Thoracic aorta (tissue), 2 donors: Measurements from ENCODE around the gene KRTAP1-4. TPM values are rescaled to one million over a fixed set of nuclear protein-coding genes. Genes with fewer than 3 reads are reported as not detected.
"Not testable (repeated sequence)": the region's sequence is repeated elsewhere in the genome, so short reads cannot be mapped to it uniquely, and the experiment has no call there.

Experiments used
- ATAC-seq: fragments of 150-250 bp; one replicate; pipeline ENCODE4 v1.8.0; 2017; ENCODE audit warnings: low read depth; ENCODE audit not compliant: insufficient number of reproducible peaks, low FRiP score
- DNase-seq: peaks from one replicate; pipeline ENCODE4 v3.0.0-alpha.2; 2020; ENCODE audit warnings: low spot score
- H3K27ac ChIP-seq, 2 donors: fragments of 200-600 bp; sonication (generic); 1 replicate in 1 of 2; 2 replicates in 1 of 2; pipeline ENCODE4 v1.5.1; 2016; ENCODE audit warnings: mild to moderate bottlenecking in 2 of 2, moderate library complexity in 2 of 2
- H3K27me3 ChIP-seq: fragments of 200-600 bp; sonication (generic); replicated peaks from 2 replicates; pipeline ENCODE4 v1.6.0; 2016; ENCODE audit warnings: mild to moderate bottlenecking; ENCODE audit not compliant: insufficient read depth
- H3K36me3 ChIP-seq: fragments of 200-600 bp; sonication (generic); one replicate; pipeline ENCODE4 v1.5.1; 2016
- H3K4me1 ChIP-seq, 2 donors: fragments of 200-600 bp; sonication (generic); 1 replicate in 1 of 2; 2 replicates in 1 of 2; pipeline versions ENCODE4 v1.5.1 to v1.6.0; 2016; ENCODE audit warnings: low read depth in 2 of 2, mild to moderate bottlenecking in 1 of 2; ENCODE audit not compliant: control insufficient read depth in 1 of 2
- H3K4me3 ChIP-seq: fragments of 200-600 bp; sonication (generic); 2 replicates; pipeline ENCODE4 v1.5.1; 2016; ENCODE audit warnings: mild to moderate bottlenecking
- H3K9me3 ChIP-seq: fragments of 200-600 bp; sonication (generic); 2 replicates; pipeline ENCODE4 v1.5.1; 2016
- CTCF ChIP-seq: fragments of 200-600 bp; sonication (generic); IDR thresholded peaks from one replicate; pipeline ENCODE4 v1.5.1; 2019; ENCODE audit warnings: antibody characterized with exemption
- total RNA-seq, 2 donors: library from RNA; depleted of rRNA; stranded (reverse); fragments of >200 nt; gene quantifications; one replicate each; pipeline versions ENCODE4 v1.1.0 to v1.2.3, GENCODE V29; 2016

KRTAP1-4 gene
- total RNA-seq, 2 donors from 2014 or later = not detected

DNA sequence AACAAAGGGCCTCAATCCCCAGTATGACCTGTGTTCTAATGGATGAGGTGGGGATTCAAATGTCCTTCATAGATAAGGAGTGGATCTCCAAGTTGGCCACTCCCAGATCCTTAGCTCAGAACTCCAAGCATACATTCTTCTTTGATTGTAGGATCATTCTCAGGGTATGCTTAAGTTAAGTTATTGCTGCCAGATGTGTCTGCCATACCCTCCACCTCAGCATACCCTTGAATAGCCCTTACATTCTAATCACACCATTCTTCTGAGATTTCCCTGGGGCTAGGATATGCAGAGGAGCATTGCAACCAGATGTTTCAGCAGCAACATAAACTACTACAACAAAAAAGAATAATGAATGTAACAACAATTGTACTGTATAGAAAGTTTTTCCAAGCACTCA, 37.3 kb upstream of the KRTAP1-4 start:
- Histone ChIP-seq H3K4me3 (no peak overlapping the region), H3K4me1 (peaks cover 9% of the 10 kb centered on the region in 2 donors), H3K27me3 (no peaks in the 10 kb centered on the region), H3K9me3 (no peaks in the 10 kb centered on the region), H3K27ac (no peak overlapping the region), H3K36me3 (no peaks in the 10 kb centered on the region)
- DNase-seq (no peak), ATAC-seq (no peak)
- no peak for TF ChIP-seq CTCF

DNA sequence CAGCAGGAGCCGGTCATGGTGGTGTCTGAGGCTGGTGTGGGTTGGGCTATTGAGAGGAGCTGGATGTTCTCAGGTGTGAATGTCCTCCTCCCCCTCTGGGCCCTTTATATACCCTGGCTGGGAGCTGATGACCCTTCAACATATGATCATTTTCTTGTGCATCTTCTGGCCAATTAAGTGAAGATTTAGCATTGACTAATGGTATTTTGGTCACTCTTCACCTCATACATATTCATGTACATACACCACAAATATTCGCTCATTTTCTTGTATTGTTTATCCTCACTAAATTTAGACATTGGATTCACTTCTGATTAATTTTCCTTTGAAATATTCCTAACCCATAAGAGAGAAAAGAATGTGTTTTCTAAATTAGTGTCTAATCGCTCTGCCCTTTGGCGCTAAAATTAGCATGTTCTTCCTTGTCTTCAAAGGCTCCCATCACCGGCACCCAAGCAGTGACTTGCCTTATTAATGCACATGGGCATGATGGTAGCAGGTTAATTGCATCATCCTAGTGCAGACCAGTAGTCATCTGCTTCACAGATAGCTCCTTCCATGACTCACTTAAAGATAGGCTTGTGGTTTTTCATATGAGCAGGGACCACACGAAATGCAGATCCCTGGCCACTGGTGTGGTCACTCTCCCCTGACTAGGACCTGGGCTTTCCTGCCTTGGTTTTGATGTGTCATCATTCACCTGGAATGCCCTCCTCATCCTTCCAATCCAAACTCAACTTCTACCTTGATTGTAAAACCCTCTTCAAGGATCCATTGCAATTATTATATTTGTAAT, 36.0 kb upstream of the KRTAP1-4 start, which contains the start of gene KRTAP2-4:
Gene KRTAP2-4, minus strand, starts transcription at position 51 of the 796 bp plus-strand sequence. Its CDS starts 34 bp downstream, at position 17.
- Histone ChIP-seq H3K36me3 (no peaks in the 10 kb centered on the region), H3K27me3 (no peaks in the 10 kb centered on the region), H3K27ac (no peak within 1 kb of the TSS), H3K9me3 (no peaks in the 10 kb centered on the region), H3K4me1 (peaks cover 18 to 21% of the 10 kb centered on the region in 2 donors), H3K4me3 (no peak within 1 kb of the TSS)
- ATAC-seq (no peak), DNase-seq (no peak)
- TF ChIP-seq CTCF = no peak

DNA sequence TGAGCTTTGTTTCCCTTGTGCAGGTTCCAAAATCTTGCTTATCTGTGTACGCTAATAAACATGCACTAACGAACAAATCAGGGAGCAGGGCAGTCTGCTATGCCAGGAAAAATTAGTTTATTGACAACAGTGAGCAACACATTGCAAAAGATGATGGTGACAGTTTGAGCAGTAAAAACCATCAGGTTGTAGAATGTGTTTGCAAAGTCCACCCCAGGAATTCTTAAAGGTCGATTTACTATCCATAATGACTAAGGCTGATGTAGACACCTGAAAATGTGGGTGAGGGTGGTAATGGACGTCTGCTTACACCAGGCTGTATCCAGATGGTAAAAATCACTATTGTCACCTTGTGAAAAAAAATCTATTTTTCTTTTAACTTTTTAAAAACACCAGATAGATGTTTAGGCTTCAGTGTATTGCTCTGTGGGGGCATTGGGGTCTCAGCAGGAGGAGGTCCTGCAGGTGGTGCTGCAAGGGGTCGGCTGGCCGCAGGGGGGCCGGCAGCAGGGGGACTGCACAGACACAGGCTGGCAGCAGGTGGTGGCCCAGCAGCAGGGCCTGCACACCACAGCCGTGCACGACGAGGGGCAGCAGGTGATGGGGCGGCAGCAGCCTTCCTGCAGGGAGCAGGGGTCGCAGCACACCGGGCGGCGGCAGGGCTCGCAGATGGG, 35.2 kb upstream of the KRTAP1-4 start:
- H3K36me3 ChIP-seq, H3K27me3 ChIP-seq, H3K27ac ChIP-seq, DNase-seq, ATAC-seq, H3K4me3 ChIP-seq, H3K9me3 ChIP-seq: not testable (repeated sequence)
- peaks cover 23 to 30% of the 10 kb centered on the region in 2 donors for H3K4me1 ChIP-seq

GRCh38 chr17:41064301-41064700, 34.3 kb upstream of the KRTAP1-4 start:
- no peak for TF ChIP-seq CTCF
- Histone ChIP-seq H3K27me3 (no peaks in the 10 kb centered on the region), H3K4me1 (peaks cover 23 to 33% of the 10 kb centered on the region in 2 donors), H3K4me3 (no peak overlapping the region), H3K9me3 (no peaks in the 10 kb centered on the region), H3K36me3 (no peaks in the 10 kb centered on the region), H3K27ac (no peak overlapping the region)
- DNase-seq (no peak), ATAC-seq (no peak)

- no peak for TF ChIP-seq CTCF
These were observed 33.5 kb upstream of the KRTAP1-4 start for GRCh38 chr17:41063449-41063848.

More at GRCh38 chr17:41063449-41063848, 33.5 kb upstream of the KRTAP1-4 start:
- no peak overlapping the region for H3K27ac ChIP-seq
- no peak overlapping the region for H3K4me3 ChIP-seq
- no peaks in the 10 kb centered on the region for H3K27me3 ChIP-seq
- H3K36me3 ChIP-seq = no peaks in the 10 kb centered on the region
- no peak for ATAC-seq
- H3K9me3 ChIP-seq = no peaks in the 10 kb centered on the region
- no peak for DNase-seq
- H3K4me1 ChIP-seq = peaks cover 23 to 33% of the 10 kb centered on the region in 2 donors
